GM21390 (cell line): ENCODE measurements around the gene SAYSD1.
A peak's percentile ranks its signal among the peaks of the same experiment; 100 is the strongest.

Experiments used
- ATAC-seq: cut with Tn5 transposase; IDR thresholded peaks from one replicate; pipeline ENCODE4 v1.9.1; 2021; ENCODE audit not compliant: unreplicated experiment

The SAYSD1 gene

DNA sequence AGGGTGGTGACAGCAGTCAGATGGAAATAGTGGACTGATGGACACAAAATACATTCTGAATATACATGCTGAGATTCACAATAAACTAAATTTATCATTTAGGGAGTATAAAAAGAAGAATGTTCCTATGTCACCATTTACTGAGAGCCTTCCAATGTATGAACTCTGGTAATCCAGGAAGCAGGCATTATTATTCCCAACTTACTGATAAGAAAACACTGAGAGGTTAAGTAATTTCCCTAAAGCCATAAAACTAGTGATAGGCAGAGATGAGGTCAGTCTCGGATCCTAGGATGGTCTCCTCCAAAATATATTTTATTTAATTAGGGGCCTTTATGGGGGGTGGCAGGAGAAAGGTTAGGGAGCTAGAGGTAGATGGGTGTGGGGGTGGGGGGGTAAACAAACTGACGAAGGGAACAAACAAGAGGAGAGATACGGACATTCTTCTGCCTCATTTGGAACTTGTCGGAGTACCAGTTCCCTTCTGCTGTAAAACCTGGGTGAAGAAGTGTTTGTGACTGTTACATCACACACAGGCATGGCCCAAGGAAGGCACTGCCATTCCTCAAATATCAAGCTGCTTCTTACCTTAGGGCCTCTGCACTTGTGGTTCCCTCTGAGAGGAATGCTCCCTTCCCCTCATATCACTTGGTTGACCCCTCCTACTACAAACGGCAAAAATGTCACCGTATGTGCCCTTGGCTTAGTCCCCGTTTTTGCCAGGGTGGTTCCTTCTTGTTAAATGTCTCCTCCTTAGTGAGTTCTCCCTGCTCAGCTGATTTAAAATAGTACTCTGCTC, 6.7 kb downstream of the SAYSD1 start:
- no peak for ATAC-seq

DNA sequence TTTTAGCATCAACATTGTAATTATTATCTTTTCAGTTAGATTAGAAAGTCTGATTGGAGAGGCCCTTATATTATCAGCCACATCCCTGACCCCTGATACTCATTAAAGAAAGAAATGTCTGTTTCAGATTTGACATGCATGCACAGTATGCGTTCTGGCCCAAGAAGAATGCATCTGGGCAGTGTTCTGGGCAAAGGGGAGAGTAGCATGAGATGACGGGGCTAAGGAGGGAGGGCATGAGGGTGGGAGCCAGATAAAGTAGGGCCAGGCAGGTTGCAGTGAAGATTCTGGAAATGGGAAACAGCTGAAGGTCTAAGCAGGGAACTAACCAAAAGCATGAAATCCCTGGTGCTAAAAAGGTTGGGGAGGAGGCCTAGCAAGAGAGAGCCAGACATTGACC, 7.3 kb downstream of the SAYSD1 start:
- no peak for ATAC-seq

DNA sequence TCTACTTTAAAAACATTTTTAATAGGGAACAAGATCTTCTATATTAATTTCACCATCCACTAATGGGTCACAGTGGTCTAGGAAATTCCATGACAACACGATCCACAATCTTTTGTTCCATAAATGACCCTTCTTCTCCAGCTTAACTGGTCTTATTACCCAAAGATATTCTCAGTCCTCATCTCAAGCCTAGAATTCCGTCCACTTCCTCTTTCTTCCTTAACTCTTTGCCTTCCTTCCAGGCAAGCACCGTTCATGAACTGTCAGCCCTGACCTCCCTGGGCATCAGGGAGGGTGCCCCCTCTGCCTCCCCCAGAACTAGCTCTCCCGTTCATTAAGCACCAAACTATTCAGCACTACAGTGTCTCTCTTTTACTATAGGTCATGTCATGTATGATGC, 8.0 kb downstream of the SAYSD1 start:
- ATAC-seq = no peak

DNA sequence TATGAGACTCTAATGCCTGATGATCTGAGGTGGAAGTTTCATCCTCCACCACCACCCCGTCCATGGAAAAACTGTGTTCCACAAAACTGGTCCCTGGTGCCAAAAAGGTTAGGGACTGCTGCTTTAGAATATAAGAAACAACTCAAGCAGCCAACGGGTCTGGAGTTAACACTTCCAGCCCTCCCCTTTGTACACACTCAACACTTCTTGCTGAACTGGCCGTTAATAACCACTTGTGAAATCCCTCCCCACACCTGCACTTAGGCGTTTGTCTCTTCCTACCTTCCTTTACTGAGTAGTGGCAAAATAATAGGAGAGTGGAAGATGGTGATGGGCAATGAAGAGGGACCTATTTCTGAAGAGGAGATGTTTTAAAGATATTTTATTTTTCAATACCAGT, 10.5 kb downstream of the SAYSD1 start:
- ATAC-seq = no peak

DNA sequence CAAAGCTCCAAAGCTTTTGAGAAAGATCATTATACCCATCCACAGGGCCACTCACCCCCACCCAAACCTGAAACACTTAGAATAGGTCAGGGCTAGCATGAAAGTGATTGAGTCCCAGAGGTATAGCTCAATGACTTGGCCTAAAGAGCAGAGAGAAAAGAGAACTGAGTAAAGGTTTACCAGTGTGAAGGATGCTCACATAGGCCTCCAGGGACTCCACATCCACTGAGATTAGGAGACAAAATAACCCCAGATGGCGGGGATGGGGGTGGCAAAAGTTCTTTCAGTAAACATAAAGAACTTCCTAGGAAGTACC, 12.2 kb downstream of the SAYSD1 start:
- peak; percentile 92 for ATAC-seq

DNA sequence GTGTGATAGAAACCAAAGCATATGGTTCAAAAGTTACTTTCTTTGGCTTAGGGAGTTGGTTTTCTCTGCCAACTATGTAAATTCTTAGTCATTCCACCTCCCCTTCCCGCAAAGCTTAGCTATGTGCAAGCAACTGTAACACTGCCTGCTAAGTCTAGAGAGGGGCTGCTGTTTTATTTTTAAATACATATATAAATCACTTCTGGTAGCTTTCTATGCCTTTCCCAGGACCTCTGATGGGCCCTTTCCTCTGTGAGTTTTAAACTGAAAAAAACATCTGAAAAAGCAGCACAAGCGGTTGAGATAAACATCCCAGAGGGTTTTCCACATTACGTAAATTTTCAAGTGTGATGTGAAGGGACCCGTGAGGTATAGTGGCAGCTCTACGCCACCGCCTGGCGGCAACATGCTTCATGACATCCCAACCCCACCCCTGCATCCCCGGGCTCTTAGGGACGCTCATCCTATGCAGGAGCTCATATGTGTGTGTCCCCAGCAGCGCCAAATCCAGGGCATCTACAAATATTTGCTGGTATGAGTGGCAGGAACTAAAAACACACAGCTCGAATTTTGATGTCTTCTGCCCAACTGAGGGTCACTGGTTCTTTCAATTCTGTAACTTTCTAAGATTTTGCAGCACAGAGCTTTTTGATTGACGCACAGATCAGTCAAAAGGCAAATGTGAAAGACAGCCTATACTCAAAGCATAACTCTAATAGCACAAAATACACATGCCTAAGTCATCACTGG, 12.7 kb downstream of the SAYSD1 start:
- ATAC-seq = peak; percentile 25

DNA sequence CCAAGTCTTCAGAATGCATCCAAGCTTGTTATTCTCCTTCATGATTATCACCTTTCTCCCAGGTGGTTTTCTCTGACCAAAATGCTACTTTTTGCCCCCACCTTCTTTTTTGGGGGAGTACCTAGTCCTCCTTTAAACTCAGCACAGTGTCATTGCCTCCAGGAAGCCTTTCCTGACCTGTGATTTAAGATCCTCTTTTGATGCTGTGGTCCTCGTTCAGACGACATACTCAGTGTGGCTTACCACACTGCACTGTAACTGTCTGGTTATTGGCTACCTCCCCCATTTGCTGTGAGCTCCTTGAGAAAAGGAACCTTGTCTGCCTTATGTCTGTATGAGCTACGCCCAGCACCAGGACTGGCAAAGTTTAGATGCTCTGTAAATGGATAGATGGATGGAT, 14.6 kb downstream of the SAYSD1 start:
- no peak for ATAC-seq

DNA sequence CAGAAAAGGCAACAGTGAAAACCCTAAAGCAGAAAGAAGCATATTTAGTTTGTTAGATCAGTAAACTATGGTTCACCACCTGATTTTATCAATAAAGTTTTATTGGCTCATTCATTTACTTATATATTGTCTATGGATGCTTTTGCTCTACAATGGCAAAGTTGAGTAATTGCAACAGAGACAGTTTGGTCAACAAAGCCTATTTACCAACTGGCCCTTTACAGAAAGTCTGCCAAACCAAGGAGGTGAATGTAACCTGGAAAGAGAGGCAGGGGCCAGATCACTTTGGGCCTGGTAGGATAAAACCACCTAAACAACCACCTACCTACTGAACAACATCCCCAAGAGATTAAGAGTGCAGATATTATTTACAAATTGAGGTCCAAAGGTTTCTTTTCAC, 19.4 kb downstream of the SAYSD1 start:
- no peak for ATAC-seq

DNA sequence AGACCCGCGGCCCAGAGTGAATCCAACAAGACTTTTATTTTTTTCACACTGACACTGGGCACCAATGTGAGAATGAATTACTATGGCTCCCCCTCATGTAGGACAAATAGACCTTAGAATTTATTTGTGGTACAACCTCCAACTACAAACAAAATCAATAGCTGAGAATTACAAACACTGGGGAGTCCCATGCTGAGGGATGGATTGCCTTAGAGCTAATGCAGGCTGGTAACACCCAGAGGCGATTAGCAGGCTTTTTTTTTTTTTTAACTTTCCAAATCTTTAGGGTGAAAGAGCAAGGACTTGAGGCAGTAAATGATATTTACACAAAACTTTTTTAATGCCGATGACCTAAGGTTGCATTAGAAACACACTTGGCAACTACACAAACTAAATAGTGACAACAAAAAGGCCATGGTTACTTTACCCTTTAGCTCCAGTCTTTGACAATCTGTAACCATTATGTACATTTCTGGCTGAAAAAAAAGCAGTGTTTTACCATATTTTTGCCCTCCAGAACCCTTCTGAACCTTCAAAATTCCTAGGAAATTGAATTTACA, 21.8 kb downstream of the SAYSD1 start:
- no peak for ATAC-seq

DNA sequence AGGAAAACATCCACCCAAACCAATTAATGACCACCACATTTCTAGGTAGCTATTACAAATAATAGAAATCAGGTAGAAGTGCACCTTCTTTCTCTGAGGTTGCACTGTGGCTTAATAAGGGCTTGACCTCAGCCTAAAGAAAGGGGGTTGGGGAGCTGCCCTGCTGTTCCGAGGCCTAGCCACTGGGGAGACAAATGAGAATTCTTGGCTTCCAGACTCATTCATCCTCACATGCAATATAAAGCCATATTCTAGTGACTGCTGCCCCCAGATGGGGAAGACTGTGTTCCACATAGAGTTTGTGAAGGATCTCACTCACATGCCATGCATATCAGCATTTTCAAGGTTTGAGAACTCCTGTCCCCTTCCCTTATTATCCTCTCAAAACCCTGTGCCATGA, 22.9 kb downstream of the SAYSD1 start:
- ATAC-seq = no peak

DNA sequence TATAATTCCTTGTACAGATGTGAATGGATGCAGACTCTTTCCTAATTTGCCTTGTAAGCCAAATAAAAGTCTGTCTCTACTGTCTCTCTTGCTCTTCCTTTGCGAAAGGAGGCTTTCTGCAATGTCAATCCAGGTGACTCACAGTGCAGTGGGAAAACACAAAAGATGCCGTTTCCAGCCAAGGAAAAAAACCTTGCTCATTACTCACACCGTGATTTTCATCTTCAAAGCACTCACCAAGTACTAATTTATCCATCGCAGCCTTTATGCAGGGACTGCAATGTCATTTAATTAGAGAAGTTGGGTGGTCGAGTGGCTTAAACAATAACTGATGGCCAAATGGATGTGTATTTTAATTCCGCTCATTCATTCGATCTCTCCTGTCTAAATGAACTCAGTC, 23.8 kb downstream of the SAYSD1 start:
- no peak for ATAC-seq

DNA sequence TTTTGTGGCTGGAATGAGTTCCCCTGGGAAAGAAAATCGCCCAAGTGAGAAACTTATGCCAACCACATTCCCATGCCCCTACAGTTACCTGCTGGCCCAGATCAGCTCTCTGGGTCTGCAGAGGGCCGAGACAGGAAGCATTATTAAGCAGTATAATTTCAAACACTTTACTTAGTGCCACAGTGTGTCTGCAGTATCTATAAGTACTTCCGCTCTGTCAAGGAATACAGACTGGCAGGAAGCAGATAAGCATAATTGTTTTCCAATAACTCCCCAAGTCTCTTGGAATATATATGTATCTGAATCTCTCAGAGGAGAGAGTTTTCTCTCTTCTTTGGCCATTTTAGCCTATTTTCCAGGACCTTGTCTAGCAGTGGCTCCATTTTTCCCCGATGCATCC, 24.9 kb downstream of the SAYSD1 start:
- no peak for ATAC-seq

DNA sequence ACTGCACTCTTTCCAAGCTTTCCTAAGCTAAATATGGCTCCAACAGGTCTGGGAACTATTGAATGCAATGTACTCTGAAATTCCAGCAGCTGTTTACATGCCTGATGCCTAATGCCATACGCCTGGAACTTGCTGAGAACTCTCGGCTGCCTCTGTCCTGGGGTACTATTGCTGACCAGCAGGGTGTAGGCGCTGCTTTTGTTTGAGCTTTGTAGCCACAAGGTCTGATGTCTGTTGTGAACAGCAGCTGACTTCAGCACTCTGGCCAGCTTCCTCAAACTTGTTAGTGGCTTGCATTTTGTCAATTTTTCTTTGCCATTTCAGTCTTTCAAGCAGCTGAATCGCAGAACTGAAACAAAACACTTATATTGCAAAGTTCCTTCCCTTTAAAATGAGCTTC, 26.7 kb downstream of the SAYSD1 start:
- no peak for ATAC-seq

DNA sequence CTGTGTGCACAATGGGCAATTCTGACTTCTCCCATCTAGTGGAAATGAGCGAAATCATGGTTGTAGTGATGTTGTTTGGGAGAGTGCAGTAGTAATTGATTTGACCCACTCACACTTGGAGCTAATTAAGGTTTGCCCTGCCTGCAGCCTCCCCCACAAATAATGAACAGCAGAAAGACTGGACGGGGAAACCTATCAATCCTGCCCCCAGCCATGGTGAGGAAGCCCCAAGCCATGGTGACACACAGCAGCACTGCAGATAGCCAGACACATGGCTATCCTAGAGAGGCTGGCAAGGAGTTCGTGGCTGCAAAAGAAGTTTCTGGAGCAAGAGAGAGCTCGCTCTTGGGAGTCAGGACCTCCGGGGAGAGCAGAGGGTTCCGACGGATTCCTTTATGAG, 27.8 kb downstream of the SAYSD1 start:
- ATAC-seq = no peak

DNA sequence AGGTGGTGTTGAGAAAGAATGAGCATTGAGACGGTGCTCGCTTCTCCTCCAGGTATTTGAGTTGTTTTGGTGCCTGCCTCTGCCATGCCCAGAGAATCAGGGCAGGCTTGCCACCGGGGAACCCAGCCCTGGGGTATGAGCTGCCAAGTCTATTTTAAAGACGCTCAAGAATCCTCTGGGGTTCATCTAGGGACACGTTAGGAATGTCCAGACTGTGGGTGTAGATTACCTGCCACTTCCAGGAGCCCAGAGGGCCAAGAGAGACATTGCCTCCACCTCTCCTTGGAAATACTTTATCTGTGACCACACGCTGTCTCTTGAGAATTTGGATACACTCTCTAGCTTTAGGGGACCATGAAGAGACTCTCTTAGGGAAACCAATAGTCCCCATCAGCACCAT, 28.3 kb downstream of the SAYSD1 start:
- no peak for ATAC-seq

DNA sequence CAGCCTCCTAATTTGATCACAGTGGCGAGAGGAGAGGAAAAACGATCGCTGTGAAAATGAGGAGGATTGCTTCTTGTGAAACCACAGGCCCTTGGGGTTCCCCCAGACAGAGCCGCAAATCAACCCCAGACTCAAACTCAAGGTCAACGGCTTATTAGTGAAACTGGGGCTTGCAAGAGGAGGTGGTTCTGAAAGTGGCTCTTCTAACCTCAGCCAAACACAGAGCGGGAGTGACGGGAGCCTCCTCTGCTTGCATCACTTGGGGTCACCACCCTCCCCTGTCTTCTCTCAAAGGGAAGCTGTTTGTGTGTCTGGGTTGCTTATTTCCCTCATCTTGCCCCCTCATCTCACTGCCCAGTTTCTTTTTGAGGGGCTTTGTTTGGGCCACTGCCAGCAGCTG, 28.7 kb downstream of the SAYSD1 start:
- ATAC-seq = peak; percentile 74

DNA sequence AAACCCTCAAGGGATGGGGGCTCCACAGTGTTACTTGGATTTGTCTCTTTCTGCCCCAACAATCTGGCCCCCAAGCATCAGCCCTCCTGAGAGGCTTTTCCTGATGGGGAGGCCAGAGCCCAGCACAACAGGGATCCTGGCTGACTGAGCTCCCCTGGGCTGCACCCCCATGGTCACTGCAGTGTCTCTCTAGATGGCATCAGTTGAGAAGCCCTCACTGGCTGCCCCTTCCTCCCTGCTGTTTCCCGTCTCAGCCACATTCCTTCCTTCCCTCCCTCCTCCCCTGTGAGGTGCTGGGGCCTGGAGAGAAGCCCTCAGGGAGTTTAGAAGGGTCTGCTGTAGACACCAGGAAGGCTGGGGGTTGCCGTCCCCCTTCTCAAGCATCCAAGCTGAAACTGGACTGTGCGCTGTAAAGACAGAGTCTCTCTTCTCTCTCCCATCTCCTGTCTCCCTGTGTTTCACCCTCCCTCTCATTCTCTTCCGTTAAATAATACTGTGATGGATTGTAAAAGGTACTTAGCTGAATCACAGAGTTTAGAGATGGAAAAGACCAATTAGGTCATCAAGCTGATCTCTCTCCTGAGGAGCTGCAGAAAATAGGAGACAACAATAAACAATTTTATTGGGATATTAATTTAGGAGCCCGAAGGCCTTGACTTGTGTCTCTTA, 29.7 kb downstream of the SAYSD1 start:
- no peak for ATAC-seq

DNA sequence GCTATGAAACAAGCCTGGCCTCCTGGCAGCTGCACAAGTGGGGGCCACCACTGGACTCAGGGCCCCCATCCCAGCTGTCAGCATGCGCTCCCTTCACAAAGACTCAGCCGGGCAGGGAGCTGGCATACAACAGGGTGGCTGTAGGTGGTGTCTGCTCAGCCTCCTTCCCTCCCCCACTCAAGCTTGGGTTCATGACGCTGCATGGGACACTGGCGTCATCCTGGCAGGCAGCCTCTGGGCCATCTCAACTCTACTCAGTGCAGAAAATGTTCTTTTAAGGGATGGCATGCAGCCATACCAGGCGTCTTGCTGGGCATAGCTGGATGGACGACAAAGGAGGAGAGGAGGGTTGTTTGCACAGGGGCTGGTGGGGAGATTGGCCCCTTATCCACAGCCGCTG, 30.5 kb downstream of the SAYSD1 start:
- no peak for ATAC-seq

DNA sequence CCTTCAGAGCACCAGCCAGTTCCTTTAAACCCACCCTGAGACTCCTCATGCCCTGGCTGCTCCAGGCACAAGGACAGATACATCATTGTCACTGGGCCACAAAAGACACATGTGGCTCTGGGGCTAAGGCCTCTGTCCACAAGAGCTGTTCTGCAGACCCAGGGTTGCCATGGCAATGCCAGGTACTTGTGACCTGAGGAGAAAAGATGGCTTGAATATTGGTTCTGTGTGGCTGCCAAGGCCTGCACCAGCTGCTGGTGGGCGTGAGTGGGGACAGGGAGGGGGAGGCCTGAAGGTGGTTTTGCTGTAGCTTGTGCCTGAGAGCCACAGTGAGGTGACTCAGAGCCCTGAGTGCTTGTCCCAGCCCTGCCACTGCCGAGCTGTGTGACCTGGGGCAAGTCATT, 31.8 kb downstream of the SAYSD1 start:
- no peak for ATAC-seq

DNA sequence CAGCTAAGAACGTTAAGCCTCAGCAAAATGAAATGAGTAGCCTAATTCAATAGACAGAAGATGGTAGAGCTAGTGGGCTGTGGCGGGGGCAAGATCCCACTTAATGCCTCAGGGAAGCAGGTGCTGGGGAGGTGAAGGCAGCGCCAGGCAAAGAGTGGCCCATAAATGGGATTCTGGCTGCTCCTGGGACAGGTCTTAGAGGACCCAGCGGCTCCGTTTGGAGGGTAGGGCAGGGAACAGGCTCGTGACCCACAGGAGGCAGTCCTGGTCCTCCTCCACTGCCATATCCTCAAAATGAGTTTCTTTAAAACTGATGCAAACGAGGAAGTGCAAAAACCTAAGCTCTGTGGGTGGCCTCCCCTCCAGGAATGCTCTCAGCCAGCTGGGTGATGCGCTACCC, 32.7 kb downstream of the SAYSD1 start:
- ATAC-seq = no peak

DNA sequence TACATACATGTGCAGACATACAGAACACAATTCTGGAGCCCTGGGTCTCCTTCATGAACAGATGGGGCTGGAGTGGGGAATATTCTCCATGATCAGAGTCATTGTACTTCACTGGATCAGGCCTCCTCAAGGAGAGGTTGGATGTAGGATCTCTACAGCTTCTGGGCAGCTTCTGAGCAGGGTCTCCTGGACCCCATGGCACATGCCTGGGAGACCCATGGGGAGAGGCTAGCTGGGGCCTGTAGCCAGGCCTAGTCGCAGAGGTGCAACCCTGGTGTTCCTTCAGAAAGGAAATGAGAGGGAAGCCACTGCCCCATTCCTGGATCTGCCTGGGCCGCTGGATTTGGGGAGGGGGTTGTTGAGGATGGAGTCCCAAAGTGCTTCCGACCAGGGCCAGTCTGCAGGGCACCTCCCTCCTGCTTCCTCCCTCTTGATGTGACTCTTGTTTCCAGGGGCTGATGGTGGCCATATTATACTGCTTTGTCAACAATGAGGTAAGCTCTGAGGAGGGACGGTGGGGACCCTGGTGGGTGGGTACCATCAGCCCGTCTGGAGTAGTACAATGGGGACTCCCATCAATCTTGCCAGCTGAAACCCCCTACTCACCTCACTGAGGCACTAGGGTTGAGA, 34.6 kb downstream of the SAYSD1 start:
- ATAC-seq = no peak
